ENCODE measurements around the gene APBB1IP.
"Not testable (repeated sequence)": the region's sequence is repeated elsewhere in the genome, so short reads cannot be mapped to it uniquely, and the experiment has no call there.

Gene APBB1IP

GRCh38 chr10:26479766-26480492, 41.8 kb downstream of the APBB1IP start:
- DNase-seq, result no peak

GRCh38 chr10:26481315-26481692, 43.2 kb downstream of the APBB1IP start:
- DNase-seq, result no peak

GRCh38 chr10:26481914-26482550, 43.9 kb downstream of the APBB1IP start:
- no peak for DNase-seq

GRCh38 chr10:26483554-26483953, 45.4 kb downstream of the APBB1IP start:
- DNase-seq, result no peak

GRCh38 chr10:26485150-26485941, 47.2 kb downstream of the APBB1IP start:
- DNase-seq, result no peak

GRCh38 chr10:26486304-26486703, 48.2 kb downstream of the APBB1IP start:
- DNase-seq, result no peak

GRCh38 chr10:26486990-26487850, 49.1 kb downstream of the APBB1IP start:
- DNase-seq, result no peak

- DNase-seq, result no peak
Measured at GRCh38 chr10:26488344-26488743, 50.2 kb downstream of the APBB1IP start.

GRCh38 chr10:26489081-26489480, 50.9 kb downstream of the APBB1IP start:
- DNase-seq, result no peak

- not testable (repeated sequence) for DNase-seq
Measured at GRCh38 chr10:26490367-26490766, 52.2 kb downstream of the APBB1IP start.

- DNase-seq, result no peak
Measured at GRCh38 chr10:26491276-26491675, 53.1 kb downstream of the APBB1IP start.

GRCh38 chr10:26491934-26492333, 53.8 kb downstream of the APBB1IP start:
- DNase-seq, result no peak

GRCh38 chr10:26492725-26493124, 54.6 kb downstream of the APBB1IP start:
- DNase-seq, result not testable (repeated sequence)

GRCh38 chr10:26494018-26494417, 55.9 kb downstream of the APBB1IP start:
- no peak for DNase-seq

GRCh38 chr10:26499426-26499825, 61.3 kb downstream of the APBB1IP start:
- no peak for DNase-seq

- DNase-seq, result no peak
Measured at GRCh38 chr10:26502986-26503385, 64.8 kb downstream of the APBB1IP start.

- DNase-seq, result no peak
Measured at GRCh38 chr10:26503911-26504310, 65.8 kb downstream of the APBB1IP start.

- not testable (repeated sequence) for DNase-seq
Measured at GRCh38 chr10:26504429-26504828, 66.3 kb downstream of the APBB1IP start.

GRCh38 chr10:26505491-26505890, 67.3 kb downstream of the APBB1IP start:
- DNase-seq, result no peak

- no peak for DNase-seq
Measured at GRCh38 chr10:26506736-26507135, 68.6 kb downstream of the APBB1IP start.

GRCh38 chr10:26507441-26507840, 69.3 kb downstream of the APBB1IP start:
- no peak for DNase-seq

- no peak for DNase-seq
Measured at GRCh38 chr10:26508016-26508415, 69.9 kb downstream of the APBB1IP start.

GRCh38 chr10:26509307-26509706, 71.2 kb downstream of the APBB1IP start:
- no peak for DNase-seq

All from DMS153 (cell line).